ENCODE data around the gene ELF4. TPM values are rescaled to one million over a fixed set of nuclear protein-coding genes. Genes with fewer than 3 reads are reported as not detected.
"Not testable (repeated sequence)": the region's sequence is repeated elsewhere in the genome, so short reads cannot be mapped to it uniquely, and the experiment has no call there.

ELF4 gene
- total RNA-seq, 1 donor from 2014 or later = 2.8 TPM

DNA sequence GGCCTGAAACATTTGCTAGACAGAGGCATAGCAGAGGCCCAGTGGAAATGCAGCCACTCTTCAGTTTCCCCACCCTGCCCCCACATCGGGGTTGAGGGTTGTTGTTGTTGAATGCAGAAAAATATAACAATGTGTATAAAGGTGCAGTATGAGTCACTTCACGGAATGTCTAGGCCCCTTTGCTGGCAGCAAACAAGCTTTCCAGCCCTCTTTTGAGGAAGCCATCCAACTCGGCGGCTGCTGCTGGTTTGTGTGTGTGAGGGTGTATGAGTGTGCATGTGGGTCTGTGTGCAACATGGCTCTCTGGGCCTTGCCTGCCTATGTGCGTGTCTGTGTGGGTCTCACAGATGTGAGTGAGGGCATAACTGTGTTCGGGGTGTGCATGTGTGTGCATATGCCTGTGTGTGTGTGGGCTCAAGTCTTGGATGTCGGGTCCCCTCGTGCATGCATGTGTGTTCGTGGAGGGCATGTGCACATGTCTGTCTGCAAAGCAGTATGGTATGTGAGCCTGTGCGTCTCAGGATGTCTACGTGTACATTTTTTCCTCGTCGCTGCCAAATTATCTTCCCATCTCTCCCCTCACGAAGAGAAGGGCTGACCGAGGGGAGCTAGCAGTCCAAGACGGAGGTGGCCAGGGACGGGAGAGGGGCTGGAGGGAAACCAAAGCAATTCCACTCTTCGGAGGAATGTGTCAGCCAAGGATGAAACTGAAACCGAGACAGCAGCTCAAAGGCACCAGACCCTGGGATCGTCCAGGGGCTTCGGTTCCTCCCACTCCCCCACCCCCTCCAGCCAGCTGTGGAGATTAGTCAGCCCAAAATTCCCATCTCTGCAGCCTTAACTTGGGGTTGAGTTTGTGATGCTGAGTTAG lies 8.4 kb upstream of the ELF4 start:
- intact Hi-C loops (cut with DNase I) = no loop called here
- DNase-seq (ENCODE audit: missing footprints) = no peak
- ATAC-seq = no peak

DNA sequence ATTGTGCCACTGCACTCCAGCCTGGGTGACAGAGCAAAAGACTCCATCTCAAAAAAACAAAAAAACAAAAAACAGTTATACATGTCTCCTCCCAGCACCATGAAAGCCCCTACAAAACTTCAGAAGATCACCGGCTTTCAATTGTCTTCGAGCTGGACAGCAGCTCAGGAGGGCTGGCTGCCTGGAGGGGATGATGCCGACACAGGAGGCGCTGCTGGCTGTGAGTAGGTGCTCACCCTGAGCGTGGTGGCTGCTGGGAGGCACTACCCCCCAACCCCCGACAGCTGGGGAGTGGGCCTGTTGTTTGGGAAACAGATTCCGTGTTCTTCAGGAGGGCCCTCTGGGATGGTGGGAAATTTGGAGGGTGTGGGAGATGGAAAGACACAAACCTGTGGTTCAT lies 6.9 kb upstream of the ELF4 start:
- ATAC-seq (no peak), DNase-seq (ENCODE audit: missing footprints) (no peak)
- intact Hi-C loops (cut with DNase I) = no loop called here

DNA sequence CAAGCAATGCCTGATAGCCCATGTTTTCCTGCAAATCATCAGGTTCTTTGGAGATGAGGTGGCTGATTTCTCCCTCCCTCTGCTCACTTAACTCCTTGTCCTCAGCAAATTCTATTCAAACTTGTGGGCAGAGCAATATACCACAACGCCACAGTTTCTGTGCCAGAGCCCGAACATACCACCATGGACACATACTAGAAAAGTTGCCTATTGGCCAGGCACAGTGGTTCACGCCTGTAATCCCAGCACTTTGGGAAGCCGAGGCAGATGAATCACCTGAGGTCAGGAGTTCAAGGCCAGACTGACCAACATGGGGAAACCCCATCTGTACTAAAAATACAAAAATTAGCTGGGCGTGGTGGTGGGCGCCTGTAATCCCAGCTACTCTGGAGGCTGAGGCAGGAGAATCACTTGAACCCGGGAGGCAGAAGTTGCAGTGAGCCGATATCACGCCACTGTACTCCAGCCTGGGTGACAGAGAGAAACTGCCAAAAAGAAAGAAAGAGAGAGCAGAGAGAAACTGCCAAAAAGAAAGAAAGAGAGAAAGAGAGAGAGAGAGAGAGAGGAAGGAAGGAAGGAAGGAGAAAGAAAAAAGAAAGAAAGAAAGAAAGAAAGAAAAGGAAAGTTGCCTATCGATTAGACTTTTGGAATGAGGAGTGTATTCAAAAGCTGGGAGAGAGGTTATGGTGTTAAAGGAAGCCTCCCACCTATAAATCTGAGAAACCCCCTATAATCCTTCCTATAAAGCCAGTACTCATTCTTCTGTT lies 5.0 kb upstream of the ELF4 start:
- intact Hi-C loops (cut with DNase I); ATAC-seq; DNase-seq (ENCODE audit: missing footprints): not testable (repeated sequence)

DNA sequence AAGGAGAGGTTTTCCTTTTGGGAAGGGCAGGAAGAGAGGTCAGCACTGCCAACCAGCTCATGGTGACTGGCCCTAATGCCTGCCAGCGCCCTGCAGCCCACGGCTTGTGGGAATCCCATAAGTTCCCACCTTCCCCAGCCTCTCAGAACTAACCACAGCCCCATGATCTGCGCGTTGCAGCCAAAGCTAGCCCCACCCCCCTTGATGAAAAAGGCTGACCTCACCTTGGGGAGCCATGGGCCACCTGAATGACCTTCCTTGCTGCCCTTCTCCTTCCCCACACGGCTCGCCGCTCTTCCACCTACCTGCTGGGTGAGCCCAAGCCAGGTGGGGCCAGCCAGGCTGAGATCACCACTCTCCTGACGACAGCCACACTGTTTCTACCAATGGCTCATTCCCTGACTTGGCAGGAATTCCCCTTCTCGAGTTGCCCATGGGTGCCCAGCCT lies 3.9 kb upstream of the ELF4 start:
- DNase-seq (ENCODE audit: missing footprints) = no peak
- no peak for ATAC-seq
- intact Hi-C loops (cut with DNase I) = no loop called here

DNA sequence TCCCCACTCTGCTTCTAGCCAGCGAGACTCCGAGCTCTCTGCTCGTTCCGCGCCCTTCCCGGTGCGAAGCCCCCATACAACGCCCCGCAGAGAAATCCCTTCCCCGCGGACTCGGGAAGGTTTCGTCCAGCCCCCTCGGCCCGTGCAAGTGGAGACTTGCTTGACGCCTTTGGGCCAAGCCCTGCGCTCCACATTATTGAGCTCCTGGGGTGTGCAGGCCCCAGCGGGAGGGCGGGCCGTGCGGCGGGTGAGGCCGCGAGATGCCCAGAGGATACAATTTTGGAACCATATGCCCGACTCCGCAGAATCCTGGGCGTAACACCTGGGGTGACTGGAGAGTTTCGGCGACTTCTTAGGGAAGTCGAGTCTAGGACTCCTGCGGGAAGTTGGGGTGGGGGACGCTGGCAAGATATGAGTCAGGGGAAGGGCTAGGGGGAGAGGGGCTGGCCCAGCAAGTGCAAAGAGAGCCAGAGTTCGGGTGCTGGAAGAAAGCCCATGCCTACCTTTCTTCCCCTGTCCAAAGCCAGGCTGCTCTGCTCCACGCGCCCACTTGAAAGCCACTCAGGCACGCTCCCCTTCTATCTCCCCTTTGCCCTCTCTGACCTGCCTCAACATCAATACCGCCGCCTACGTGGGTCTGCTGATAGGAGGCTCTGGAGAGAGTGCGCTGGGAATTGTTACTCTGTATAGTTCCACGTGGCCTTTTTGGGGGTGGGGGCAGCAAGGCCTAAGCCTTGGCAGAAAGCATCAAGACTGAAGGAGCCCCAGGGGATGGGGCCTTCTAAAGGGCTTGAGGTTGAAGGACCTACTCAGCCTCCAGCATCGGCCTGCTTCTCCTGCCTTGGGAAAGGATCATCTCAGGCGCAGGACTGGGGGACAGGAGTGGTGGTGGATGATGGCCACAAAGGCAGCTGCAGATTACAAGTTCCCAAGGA lies 1.2 kb upstream of the ELF4 start:
- no peak for DNase-seq (ENCODE audit: missing footprints)
- no peak for ATAC-seq
- intact Hi-C loops (cut with DNase I) = no loop called here

DNA sequence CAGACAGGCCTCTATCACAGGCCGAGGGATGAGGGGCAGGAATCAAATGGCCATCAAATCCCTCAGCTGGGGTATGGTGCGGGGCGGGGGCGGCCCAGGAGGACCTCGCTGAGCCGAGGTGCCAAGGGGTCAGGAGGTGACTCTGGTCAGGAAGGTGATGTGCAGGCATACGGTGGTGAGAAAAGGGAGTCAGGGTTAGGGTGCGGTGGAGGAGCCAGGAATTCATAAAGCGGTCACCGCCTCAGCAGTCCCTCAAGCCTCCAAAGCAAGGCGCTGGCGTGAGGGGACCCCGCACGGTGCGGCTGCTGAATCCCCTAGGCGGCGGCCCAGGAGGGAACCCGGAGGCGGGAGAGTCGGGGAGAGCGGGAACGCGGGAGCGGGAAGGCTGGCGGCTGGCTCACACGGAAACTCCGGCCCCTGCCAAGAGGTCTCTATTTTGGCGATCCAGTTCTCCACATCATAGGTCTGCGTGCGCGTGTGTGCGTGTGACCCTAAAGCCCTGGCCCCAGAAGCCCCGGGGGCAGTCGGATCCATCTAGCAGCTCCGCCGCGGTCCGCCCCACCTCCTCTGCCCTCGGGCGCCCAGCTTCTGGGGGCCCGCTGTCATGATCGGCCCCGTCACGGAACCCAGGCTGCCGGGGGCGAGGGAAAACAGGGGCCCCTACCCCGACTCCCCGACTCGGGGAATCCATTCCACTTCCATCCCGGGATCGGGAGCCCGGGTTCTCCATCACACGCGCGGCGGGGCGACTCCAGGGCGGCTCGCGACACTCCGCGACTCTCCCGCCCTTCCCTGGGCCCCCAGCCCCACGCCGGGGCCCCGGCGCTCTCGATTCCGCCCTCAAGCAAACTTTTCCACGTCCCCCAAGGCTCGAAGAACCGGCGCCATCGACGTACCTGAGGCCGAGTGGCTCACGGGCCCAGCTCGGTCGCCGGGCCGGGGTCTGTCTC lies 593 bp downstream of the ELF4 start:
- intact Hi-C loops (cut with DNase I) = no loop called here
- DNase-seq (ENCODE audit: missing footprints) (no peak), ATAC-seq (peak; percentile 20)

DNA sequence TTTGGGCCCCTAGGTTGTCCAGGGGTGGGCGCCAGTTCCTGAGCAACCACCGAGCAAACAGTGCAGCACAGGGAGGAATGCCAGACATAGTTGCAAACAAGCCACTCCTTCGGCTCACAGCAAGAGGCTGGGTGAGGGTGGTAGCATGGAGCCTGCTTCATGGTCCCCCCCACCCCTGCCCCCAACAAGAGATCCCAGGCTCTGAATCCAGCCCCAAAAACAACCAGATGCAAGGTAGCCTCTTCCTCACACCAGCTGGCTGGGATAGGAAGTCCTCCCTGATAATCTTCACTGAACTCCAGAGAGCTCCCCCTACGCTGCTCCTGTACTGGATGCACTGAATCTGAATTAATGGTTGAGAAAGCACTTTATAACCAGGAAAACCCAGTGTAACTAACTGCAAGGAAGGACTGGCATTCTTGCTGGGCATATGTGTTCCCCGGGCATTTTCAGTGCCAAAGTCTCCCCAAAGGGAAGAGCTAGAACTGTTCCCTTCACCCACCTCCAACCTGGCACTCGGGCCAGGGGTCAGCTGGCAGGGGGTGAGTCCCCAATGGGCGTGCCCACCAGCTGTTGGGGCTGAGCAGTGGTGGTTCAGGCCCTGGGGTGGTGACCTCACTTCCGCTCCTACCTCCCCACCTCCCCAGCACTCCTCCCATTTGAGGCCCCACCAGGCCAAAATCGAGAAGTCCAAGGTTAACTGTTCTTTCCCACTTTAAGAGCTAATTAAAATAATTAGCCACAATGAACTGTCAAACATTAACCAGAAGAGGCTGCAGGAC lies 1.5 kb downstream of the ELF4 start:
- intact Hi-C loops (cut with DNase I) = no loop called here
- ATAC-seq = peak; percentile 64
- DNase-seq (ENCODE audit: missing footprints) = peak; percentile 74

DNA sequence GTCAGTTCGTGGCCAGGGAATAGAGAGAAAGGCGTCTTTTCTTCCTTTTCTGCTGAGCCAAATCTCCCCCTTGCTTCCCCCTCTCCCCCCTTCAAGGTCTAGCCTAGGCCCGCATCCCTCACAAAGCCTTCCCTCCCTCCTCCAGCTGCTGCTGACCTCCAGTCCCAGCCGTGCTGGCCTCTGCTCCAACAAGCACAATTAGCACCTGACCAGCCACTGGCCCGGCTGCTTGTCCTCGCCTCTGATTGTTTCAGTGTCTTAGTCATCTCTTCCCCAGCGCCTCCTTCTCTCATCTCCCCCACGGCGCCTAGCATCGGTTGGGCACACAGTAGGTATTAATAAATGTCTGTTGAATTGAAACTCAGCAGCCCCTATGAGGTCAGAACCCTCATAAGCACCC lies 4.2 kb downstream of the ELF4 start:
- DNase-seq (ENCODE audit: missing footprints) (no peak), ATAC-seq (no peak)
- intact Hi-C loops (cut with DNase I) = no loop called here

DNA sequence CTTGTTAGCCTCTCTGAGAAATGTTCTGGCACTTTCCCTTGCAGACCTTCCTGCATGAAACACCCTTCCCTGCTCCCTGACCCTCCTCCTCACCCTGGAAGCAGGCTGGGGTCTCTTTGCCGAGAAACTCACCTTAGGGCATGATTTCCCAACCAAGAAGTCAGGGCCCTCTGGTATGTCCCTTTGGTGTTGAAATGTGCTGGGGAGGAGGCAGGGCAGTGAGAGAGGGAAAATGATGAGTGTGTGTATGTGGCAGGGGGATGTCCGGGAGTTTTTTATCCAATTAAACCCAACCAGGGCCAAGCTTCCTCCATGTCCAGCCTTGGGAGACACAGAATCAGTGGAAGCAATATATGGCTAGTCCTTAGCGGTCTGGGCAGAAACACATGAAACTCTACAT lies 5.1 kb downstream of the ELF4 start:
- ATAC-seq = no peak
- intact Hi-C loops (cut with DNase I) = no loop called here
- no peak for DNase-seq (ENCODE audit: missing footprints)

DNA sequence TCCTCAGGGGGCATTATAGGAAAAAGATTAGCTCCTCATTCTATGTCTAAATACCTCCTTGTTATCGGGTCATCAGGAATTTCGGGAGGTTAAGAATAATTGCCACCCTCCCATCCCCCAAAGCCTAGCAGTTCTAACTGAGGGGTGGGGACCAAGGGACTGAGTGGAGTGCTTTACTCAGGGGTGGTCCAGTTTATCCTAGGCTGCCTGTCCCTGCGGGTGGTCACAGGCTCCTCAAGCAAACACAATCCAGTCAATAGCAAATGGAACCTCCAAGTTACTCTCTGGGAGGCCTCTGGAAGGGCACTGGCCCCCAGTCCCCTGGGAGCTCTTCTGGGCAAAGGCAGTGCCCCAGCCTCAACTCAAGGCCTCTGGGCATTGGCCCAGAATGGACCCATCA lies 6.7 kb downstream of the ELF4 start:
- DNase-seq (ENCODE audit: missing footprints) (no peak), ATAC-seq (no peak)
- intact Hi-C loops (cut with DNase I) = no loop called here

DNA sequence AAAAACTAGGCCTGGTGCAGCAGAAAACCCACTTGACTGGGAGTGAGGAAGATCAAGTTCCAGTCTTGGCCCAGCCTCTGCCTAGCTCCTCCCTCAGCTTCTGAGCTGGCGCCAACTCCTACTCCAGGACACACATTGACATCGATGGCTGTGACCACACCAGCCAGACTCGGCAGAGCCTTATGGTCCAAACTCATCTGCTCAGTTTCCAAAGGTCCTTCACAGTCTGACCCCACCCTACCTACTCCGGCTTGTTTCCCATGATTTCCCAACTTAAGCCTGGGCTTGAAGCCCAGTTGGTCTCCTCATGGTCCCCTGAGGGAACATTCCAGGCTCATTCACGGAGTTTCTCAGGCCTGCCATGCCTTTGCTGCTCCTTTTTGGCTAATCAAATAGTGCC lies 10.1 kb downstream of the ELF4 start:
- intact Hi-C loops (cut with DNase I) = no loop called here
- DNase-seq (ENCODE audit: missing footprints) = peak; percentile 76
- ATAC-seq = peak; percentile 98

DNA sequence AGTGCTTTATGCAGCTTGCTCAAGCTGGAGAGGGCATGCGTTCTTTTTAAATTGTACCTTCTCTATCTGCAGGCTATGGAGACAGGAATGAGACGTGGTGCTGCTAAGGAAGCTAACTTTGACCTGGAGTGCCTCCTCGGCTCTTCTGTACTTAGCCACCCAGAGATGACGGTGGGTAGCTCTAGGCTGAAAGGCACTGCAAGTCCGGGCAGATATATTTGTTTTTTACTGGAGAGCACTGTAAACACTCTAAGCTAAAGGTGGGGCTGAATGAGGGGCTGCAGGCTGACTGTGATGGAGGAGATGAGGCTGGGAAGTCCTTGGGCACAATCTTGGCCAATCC lies 12.1 kb downstream of the ELF4 start:
- DNase-seq (ENCODE audit: missing footprints) (no peak), ATAC-seq (no peak)
- intact Hi-C loops (cut with DNase I) = no loop called here

DNA sequence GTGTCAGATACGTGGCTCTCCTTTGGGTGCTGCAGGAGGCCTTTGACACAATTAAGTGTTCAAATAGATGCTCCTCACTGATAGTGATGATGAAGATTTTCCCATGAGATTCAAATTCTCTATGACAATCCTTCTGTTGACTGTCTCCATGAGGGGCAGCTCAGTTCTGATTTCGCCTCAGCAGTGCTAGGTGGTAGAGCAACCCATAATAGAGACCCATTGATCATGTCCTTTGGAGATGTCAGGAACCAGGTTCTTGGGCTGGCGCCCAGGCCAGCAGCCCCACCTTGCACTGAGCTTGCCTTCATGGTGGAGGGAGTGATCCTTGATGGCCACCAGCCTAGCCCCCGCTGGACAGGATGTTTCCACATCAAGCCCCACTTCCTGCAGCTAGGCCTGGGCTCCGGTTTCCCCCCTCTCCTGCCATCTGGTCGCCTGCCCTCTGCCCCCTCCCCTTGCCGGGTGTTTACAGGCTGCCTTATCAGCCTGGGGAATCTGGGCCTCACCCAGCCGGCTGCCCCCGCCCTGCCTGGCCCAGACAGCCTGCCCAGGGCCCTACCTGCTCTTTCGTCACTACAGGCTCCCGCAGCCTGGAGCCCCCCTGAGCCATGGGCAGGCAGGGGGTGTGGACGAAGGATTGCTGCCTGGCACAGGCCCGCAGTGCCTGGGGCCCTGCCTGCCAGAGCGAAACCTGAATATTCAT lies 12.6 kb downstream of the ELF4 start:
- no peak for DNase-seq (ENCODE audit: missing footprints)
- intact Hi-C loops (cut with DNase I) = no loop called here

DNA sequence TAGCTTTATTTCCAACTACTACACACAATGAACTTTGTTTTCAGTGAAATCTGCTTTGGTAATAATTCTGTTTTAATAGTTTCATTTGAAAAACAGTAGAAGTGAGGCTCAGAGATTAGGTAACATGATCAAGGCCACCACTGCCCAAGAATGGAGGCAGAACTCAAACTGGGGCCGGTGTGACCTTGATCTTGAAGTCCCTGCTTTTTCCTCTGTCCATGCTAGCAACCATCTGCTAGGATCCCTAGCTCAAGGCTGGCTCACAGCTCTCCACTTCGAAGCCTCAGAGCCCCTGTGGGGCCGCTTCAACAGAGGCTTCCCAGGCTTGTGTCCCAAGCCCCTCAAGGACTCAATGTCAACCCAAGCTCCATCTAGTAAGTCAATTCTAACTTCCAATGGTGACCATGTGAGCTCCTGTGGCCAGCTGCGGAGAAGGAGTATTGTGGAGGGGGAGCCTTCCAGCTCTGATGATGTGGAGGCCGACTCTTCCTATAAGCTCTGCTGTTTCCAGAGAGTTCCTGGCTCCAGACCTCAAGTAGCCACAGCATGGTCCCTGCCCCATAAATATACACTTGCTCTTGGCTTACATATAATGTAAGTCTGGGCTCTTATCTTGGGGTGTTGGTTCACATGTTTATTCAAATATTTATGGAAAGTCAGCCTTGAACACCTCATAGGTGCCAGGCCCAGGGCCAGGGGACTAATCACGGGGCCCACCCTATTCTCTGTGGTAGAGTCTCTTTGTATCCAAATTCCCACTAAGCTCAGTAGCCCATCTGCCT lies 14.9 kb downstream of the ELF4 start:
- DNase-seq (ENCODE audit: missing footprints) (no peak), ATAC-seq (no peak)
- intact Hi-C loops (cut with DNase I) = no loop called here

More for the DNA sequence above, 12.6 kb downstream of the ELF4 start:
- ATAC-seq = no peak

DNA sequence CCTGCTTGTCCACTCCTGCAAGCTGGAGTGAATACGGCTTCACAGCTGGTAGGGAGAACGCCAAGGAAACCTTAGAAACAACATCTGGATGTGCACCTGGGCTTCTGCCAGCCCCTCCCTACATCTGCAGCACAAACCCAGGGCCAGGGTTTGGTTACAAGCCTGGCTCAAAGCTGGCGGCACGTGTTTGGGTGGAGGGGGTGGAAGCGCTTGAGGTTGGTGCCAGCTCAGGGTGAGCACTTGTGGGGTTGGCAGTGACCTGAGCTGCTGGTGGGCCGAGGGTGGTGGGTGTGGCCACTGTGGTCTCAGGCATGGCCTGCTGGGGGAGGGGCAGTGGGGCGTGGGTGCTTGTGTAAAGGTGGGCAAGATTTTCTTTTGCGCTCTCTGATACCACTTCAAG lies 15.6 kb downstream of the ELF4 start:
- ATAC-seq = no peak
- intact Hi-C loops (cut with DNase I) = no loop called here
- no peak for DNase-seq (ENCODE audit: missing footprints)

DNA sequence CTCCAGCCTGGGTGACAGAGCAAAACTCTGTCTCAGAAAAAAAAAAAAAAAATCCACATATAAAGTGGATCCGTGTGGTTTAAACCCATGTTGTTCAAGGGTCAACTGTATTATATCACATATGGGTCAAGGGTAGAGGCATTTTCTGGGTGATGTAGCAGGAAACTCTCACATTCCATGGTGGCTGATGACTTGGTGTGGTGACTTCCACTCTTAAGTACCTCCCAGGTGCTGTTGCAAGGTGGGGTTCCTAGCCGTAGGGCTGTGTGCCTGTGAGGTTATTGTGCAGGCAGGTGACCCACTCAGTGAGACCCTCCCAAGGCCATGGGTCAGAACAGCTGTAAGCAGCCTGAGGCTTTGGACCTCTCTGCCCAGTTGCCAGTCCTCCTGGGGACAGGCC lies 17.0 kb downstream of the ELF4 start:
- no peak for DNase-seq (ENCODE audit: missing footprints)
- intact Hi-C loops (cut with DNase I) = no loop called here
- no peak for ATAC-seq
